ENCODE data around the gene L3MBTL4.
"Not testable (repeated sequence)": the region's sequence is repeated elsewhere in the genome, so short reads cannot be mapped to it uniquely, and the experiment has no call there.

Gene L3MBTL4

GRCh38 chr18:6279308-6279707 lies 135.4 kb downstream of the L3MBTL4 start:
- H3K4me3 ChIP-seq (ENCODE audit: low read depth, low read length): no peak overlapping the region
- DNase-seq (ENCODE audit: low read depth): no peak
- no peak for TF ChIP-seq CTCF (IDR thresholded peaks at IDR 0.05; ENCODE audit: insufficient read depth, low read depth, low read length, missing control alignments)

DNA sequence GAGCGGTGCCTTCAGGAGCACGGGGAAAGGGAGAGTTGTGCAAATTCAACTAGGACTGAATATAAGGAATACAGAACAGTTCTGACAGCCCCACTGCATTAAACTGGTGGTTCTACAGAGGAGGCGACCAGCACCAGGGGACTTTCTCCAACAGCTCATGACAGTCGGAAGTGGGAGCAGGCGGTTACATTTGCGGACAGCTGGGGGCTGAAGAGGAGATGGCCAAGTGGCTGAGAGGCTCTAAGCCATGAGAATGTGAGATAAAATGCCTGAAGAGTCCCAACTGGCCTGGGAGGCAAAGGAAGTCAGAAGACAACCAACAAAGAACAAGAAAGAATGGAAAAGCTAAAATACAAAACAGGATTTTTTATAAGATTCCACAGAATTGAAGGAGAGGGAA lies 141.3 kb downstream of the L3MBTL4 start:
- H3K4me3 ChIP-seq (ENCODE audit: low read depth, low read length): no peak overlapping the region
- TF ChIP-seq CTCF (IDR thresholded peaks at IDR 0.05; ENCODE audit: insufficient read depth, low read depth, low read length, missing control alignments): no peak
- no peak for DNase-seq (ENCODE audit: low read depth)

DNA sequence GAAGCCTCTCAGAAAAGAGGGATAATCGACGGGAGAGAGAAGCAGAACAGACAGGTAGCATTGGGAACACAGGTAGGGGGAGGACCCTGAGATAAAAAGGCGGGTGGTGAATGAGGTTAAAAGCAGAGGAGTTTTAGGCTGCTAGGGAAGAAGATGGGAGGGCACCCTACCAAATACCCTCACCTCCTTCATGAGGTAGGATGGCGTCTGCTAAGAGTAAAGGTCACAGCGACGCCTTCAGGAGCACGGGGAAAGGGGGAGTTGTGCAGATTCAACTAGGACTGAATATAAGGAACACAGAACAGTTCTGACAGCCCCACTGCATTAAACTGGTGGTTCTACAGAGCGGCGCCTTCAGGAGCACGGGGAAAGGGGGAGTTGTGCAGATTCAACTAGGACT lies 142.6 kb downstream of the L3MBTL4 start:
- H3K4me3 ChIP-seq (ENCODE audit: low read depth, low read length); DNase-seq (ENCODE audit: low read depth): not testable (repeated sequence)

DNA sequence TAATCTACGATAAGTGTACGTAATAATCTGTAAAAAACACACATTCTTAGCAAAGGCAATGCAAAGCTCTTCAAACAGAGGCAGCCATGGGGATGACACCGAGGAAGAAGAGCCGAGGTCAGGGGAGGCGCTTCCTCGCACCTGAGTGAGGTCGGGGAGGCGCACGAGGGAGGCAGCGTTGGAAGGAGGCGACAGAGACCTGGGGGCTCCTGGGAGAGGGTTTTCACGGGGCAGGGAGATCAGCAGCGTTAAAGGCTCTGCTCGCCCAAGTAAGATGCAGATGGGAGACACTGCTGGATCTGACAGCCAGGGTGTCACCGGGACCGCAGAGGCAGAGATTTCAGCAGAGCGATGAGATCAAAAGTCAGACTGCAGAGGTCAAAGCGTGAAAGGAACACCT lies 143.1 kb downstream of the L3MBTL4 start:
- H3K4me3 ChIP-seq (ENCODE audit: low read depth, low read length): no peak overlapping the region
- TF ChIP-seq CTCF (IDR thresholded peaks at IDR 0.05; ENCODE audit: insufficient read depth, low read depth, low read length, missing control alignments): no peak
- DNase-seq (ENCODE audit: low read depth): no peak

DNA sequence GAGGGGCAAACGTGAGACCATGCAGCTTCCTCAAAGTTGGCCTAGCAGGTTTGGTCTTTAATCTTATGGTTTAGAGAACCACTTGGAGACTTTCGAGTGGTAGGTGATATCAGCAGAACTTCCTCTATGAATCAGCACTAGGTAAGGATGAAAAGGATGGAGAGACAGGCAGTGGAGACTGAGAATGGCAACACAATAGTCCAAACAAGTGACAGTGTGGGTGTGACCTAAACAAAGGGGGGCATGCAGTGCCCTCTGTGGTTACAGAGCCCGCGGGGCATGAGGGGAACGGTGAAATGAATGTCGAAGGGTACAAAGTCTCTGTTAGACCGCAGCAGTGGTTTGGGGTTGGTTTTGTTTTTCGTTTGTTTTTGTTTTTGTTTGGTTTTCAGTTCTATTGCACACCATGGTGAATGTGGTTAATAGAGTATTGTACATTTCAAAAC lies 143.9 kb downstream of the L3MBTL4 start:
- TF ChIP-seq CTCF (IDR thresholded peaks at IDR 0.05; ENCODE audit: insufficient read depth, low read depth, low read length, missing control alignments): no peak
- H3K4me3 ChIP-seq (ENCODE audit: low read depth, low read length): no peak overlapping the region
- DNase-seq (ENCODE audit: low read depth): peak; percentile 81

- DNase-seq (ENCODE audit: low read depth): no peak
- no peak for TF ChIP-seq CTCF (IDR thresholded peaks at IDR 0.05; ENCODE audit: insufficient read depth, low read depth, low read length, missing control alignments)
- H3K4me3 ChIP-seq (ENCODE audit: low read depth, low read length): no peak overlapping the region
Measured at GRCh38 chr18:6269660-6270332, 144.9 kb downstream of the L3MBTL4 start.

GRCh38 chr18:6266212-6266611 lies 148.5 kb downstream of the L3MBTL4 start:
- H3K4me3 ChIP-seq (ENCODE audit: low read depth, low read length): no peak overlapping the region
- no peak for DNase-seq (ENCODE audit: low read depth)
- TF ChIP-seq CTCF (IDR thresholded peaks at IDR 0.05; ENCODE audit: insufficient read depth, low read depth, low read length, missing control alignments): no peak

Measured in GM12865 (cell line).